ENCODE measurements around the gene ZNF490. TPM values are rescaled to one million over a fixed set of nuclear protein-coding genes. Genes with fewer than 3 reads are reported as not detected.
"Not testable (repeated sequence)": the region's sequence is repeated elsewhere in the genome, so short reads cannot be mapped to it uniquely, and the experiment has no call there.

ZNF490 gene
- total and polyA plus RNA-seq, 2 donors (not counting 1 experiment from before 2014, with no cell fraction given): 5.7 to 21.2 TPM

DNA sequence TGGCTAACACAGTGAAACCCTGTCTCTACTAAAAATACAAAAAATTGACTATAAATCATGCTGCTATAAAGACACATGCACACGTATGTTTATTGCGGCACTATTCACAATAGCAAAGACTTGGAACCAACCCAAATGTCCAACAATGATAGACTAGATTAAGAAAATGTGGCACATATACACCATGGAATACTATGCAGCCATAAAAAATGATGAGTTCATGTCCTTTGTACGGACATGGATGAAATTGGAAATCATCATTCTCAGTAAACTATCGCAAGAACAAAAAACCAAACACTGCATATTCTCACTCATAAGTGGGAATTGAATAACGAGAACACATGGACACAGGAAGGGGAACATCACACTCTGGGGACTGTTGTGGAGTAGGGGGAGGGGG, 44.2 kb downstream of the ZNF490 start:
- H3K27me3 Mint-ChIP-seq; H3K36me3 ChIP-seq (replicated peaks in 1 of 2; ENCODE audit: control extremely low read depth in 1 of 2, control insufficient read depth in 1 of 2, extremely low read depth in 1 of 2, insufficient read depth in 2 of 2, low read length in 1 of 2); H3K4me2 ChIP-seq (replicated peaks; ENCODE audit: low read depth, low read length, poor library complexity, severe bottlenecking); POLR2A ChIA-PET; H3K27me3 ChIP-seq (replicated peaks in 1 of 4; ENCODE audit: control extremely low read depth in 1 of 4, control insufficient read depth in 3 of 4, insufficient read depth in 4 of 4, low read length in 3 of 4); ATAC-seq (ENCODE audit: low read depth); H3K27ac ChIP-seq (ENCODE audit: low read length in 2 of 2); H4K20me1 ChIP-seq (ENCODE audit: control insufficient read depth, insufficient read depth, low read length, poor library complexity, severe bottlenecking); H3K4me3 Mint-ChIP-seq; H2AFZ ChIP-seq (ENCODE audit: insufficient read depth, low read depth, low read length, poor library complexity, severe bottlenecking); intact Hi-C loops (cut with micrococcal nuclease); H3K9ac ChIP-seq (ENCODE audit: low read length); DNase-seq; H3K79me2 ChIP-seq (ENCODE audit: control insufficient read depth, insufficient read depth, low read length); H3K9me3 Mint-ChIP-seq (ENCODE audit: insufficient read depth); H3K4me1 Mint-ChIP-seq; H3K27ac Mint-ChIP-seq; H3K9me3 ChIP-seq (ENCODE audit: control extremely low read depth in 1 of 3, control insufficient read depth in 2 of 3, insufficient read depth in 1 of 3, low read length in 2 of 3); H3K4me3 ChIP-seq (ENCODE audit: control extremely low read depth in 1 of 5, extremely low read depth in 1 of 5, insufficient read depth in 1 of 5, low read depth in 2 of 5, low read length in 4 of 5); H3K4me1 ChIP-seq (ENCODE audit: control insufficient read depth in 2 of 2, insufficient read depth in 2 of 2, low read length in 2 of 2): not testable (repeated sequence)
- CTCF ChIA-PET: interaction anchor here (7.0 kb wide), 1 partner anchor 104 kb away, joined by 82 read pairs; a partner anchor contains a TSS
- no CpG with 5 or more reads among the region's 5 CpGs for WGBS (ENCODE audit: insufficient coverage)

DNA sequence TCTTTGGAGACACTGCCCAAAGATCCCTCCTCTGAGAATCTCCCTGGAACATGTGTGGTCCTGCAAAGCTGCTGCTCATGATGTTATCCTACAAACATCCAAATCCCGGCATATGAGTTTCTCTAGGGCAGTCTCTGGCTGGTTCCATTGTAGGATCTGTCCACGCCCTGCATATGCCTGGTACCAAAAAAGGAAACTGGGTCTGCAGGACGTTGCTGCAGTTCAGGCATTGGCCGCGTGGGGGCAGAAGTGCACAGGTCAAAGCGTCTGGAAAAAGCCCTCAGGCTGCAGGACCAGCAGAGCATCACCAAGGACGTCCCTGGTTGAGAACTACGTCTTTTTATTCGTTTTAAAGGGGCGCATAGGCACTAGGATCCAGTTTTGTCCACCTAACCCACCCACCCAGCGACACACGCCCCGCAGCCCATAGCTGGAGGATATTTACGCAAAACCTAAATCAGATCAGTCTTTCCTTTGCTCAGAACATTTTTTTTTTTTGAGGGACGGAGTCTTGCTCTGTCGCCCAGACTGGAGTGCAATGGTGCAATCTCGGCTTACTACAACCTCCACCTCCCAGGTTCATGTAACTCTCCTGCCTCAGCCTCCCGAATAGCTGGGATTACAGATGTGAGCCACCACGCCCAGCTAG, 46.5 kb downstream of the ZNF490 start:
- H3K4me1 ChIP-seq (ENCODE audit: control insufficient read depth in 2 of 2, insufficient read depth in 2 of 2, low read length in 2 of 2): peaks cover 0 to 7% of the 10 kb centered on the region in 2 donors
- H3K4me3 ChIP-seq (ENCODE audit: control extremely low read depth in 1 of 5, extremely low read depth in 1 of 5, insufficient read depth in 1 of 5, low read depth in 2 of 5, low read length in 4 of 5): no peak overlapping the region
- H3K9me3 ChIP-seq (ENCODE audit: control extremely low read depth in 1 of 3, control insufficient read depth in 2 of 3, insufficient read depth in 1 of 3, low read length in 2 of 3): no peaks in the 10 kb centered on the region
- no peak overlapping the region for H3K27ac ChIP-seq (ENCODE audit: low read length in 2 of 2)
- H3K9ac ChIP-seq (ENCODE audit: low read length): no peak overlapping the region
- H3K27me3 Mint-ChIP-seq: no peaks in the 10 kb centered on the region
- ChIA-PET CTCF (interaction anchor here (0.5 to 7.0 kb wide), 26 partner anchors 9 to 312 kb away, joined by 3 to 82 read pairs (median 4); partner anchors contain the start of genes ZNF490 and ZNF791), POLR2A (interaction anchor here (0.7 kb wide), 2 partner anchors 11 to 102 kb away, joined by 3 read pairs; partner anchors contain the start of genes MAN2B1 and WDR83)
- no peaks in the 10 kb centered on the region for H3K27me3 ChIP-seq (replicated peaks in 1 of 4; ENCODE audit: control extremely low read depth in 1 of 4, control insufficient read depth in 3 of 4, insufficient read depth in 4 of 4, low read length in 3 of 4)
- H3K36me3 ChIP-seq (replicated peaks in 1 of 2; ENCODE audit: control extremely low read depth in 1 of 2, control insufficient read depth in 1 of 2, extremely low read depth in 1 of 2, insufficient read depth in 2 of 2, low read length in 1 of 2): no peaks in the 10 kb centered on the region
- no peak for TF ChIP-seq EZH2 (IDR thresholded peaks at IDR 0.05; ENCODE audit: borderline replicate concordance, insufficient read depth, low read depth, low read length, poor library complexity, severe bottlenecking)
- TF ChIP-seq, protein P1, sequence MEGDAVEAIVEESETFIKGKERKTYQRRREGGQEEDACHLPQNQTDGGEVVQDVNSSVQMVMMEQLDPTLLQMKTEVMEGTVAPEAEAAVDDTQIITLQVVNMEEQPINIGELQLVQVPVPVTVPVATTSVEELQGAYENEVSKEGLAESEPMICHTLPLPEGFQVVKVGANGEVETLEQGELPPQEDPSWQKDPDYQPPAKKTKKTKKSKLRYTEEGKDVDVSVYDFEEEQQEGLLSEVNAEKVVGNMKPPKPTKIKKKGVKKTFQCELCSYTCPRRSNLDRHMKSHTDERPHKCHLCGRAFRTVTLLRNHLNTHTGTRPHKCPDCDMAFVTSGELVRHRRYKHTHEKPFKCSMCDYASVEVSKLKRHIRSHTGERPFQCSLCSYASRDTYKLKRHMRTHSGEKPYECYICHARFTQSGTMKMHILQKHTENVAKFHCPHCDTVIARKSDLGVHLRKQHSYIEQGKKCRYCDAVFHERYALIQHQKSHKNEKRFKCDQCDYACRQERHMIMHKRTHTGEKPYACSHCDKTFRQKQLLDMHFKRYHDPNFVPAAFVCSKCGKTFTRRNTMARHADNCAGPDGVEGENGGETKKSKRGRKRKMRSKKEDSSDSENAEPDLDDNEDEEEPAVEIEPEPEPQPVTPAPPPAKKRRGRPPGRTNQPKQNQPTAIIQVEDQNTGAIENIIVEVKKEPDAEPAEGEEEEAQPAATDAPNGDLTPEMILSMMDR (IDR thresholded peaks at IDR 0.05): peak; percentile 96
- peak overlapping the region; percentile 27 for H3K4me3 Mint-ChIP-seq
- WGBS (ENCODE audit: insufficient coverage): 20% methylated on average over 13 of the region's 19 CpGs
- intact Hi-C loops (cut with micrococcal nuclease): loop anchor here (1.0 to 5.0 kb wide), 5 partner anchors 47 to 362 kb away; partner anchors contain the start of genes ZNF490 and ZNF791
- H4K20me1 ChIP-seq (ENCODE audit: control insufficient read depth, insufficient read depth, low read length, poor library complexity, severe bottlenecking): no peaks in the 10 kb centered on the region
- H3K79me2 ChIP-seq (ENCODE audit: control insufficient read depth, insufficient read depth, low read length): no peaks in the 10 kb centered on the region
- H3K4me2 ChIP-seq (replicated peaks; ENCODE audit: low read depth, low read length, poor library complexity, severe bottlenecking): peak overlapping the region; percentile 7
- peak overlapping the region; percentile 20 for H2AFZ ChIP-seq (ENCODE audit: insufficient read depth, low read depth, low read length, poor library complexity, severe bottlenecking)
- H3K27ac Mint-ChIP-seq: peak overlapping the region; percentile 46
- peaks cover 6% of the 10 kb centered on the region for H3K4me1 Mint-ChIP-seq
- ATAC-seq (ENCODE audit: low read depth): peak; percentile 100
- no peaks in the 10 kb centered on the region for H3K9me3 Mint-ChIP-seq (ENCODE audit: insufficient read depth)
- peak; percentile 91 for DNase-seq

All from B cell (primary cell).